ENCODE measurements around the gene IFIT1. TPM values are rescaled to one million over a fixed set of nuclear protein-coding genes. Genes with fewer than 3 reads are reported as not detected.

IFIT1 gene
- total RNA-seq, 2 experiments from 2014 or later = 6.1 to 6.3 TPM

DNA sequence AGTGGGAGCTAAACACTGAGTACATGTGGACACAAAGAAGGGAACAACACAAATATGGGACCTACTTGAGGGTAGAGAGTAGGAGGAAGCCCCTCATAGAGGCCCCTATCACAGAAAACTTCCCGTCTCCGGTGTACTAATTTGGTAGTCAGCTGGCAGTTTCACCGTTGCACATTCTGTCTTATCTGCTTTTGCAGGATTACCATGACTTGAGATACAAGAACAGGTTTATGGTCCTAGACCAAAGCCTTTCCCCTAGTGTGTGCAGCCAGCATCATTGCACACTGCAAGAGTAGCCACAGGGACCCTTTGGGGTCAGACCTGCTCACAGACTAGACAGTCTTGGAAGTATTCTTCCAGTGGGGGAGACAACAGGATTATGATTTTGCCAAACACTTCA lies 20.4 kb upstream of the IFIT1 start:
- TF ChIP-seq CTCF (IDR thresholded peaks at IDR 0.05) = no peak
- H3K36me3 Mint-ChIP-seq (ENCODE audit: low read depth) = no peaks in the 10 kb centered on the region
- no peak for DNase-seq
- ATAC-seq = no peak
- H3K9me3 Mint-ChIP-seq = no peaks in the 10 kb centered on the region
- CTCF ChIA-PET = interaction anchor here (1.0 kb wide), 1 partner anchor 155 kb away, joined by 3 read pairs; no protein-coding TSS in a partner anchor
- no peak overlapping the region for H3K27ac Mint-ChIP-seq
- H3K4me3 Mint-ChIP-seq = no peak overlapping the region
- intact Hi-C loops (cut with micrococcal nuclease) = no loop called here
- POLR2A ChIA-PET = no interaction called here
- peaks cover 4% of the 10 kb centered on the region for H3K4me1 Mint-ChIP-seq (ENCODE audit: low read depth)
- peaks cover 8% of the 10 kb centered on the region for H3K27me3 Mint-ChIP-seq

DNA sequence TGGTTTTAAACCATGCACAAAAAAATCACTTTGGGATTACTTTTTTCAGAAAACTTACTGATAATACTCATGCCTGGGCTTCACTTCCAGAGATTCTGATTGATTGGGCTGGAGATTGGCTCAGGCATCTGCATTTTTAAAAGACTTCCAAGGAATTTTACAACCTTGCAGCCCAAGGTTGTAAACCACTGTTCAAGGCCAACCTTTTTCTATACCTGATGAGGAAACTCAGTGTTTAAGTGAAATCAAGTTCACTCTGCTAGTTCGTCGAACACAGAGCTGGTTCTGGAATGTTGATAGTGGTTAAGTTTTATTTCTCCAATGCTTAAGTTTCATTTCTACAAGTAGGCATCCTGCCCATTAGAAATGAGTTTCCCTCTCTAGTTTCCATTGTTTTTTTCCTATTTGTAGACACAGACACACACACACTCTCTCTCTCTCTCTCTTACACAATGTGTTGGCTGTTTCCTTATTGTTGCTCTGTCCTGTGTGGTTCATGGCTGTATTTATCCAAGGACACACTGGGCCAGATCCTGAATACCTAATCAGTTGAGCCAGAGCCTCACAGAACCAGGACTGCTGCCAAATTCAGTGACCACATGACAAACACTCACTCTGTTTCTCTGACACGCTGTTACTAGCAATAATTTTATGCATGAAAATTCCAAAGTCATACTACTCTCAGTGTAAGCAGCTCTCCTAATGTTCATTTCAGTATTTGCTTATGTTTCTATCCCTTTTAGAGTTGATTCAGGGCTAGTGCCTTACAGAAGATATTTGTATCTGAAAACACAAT lies 18.3 kb upstream of the IFIT1 start:
- CTCF ChIA-PET = interaction anchor here (1.3 kb wide), 1 partner anchor 15 kb away, joined by 3 read pairs; no protein-coding TSS in a partner anchor
- ATAC-seq (no peak), DNase-seq (no peak)
- Mint-ChIP-seq H3K9me3 (no peaks in the 10 kb centered on the region), H3K4me1 (ENCODE audit: low read depth) (no peaks in the 10 kb centered on the region), H3K4me3 (no peak overlapping the region), H3K27me3 (peaks cover 8% of the 10 kb centered on the region), H3K27ac (no peak overlapping the region), H3K36me3 (ENCODE audit: low read depth) (no peaks in the 10 kb centered on the region)
- TF ChIP-seq CTCF (IDR thresholded peaks at IDR 0.05) = no peak
- POLR2A ChIA-PET = no interaction called here
- intact Hi-C loops (cut with micrococcal nuclease) = no loop called here

GRCh38 chr10:89374713-89375141 lies 17.7 kb upstream of the IFIT1 start:
- ATAC-seq (no peak), DNase-seq (no peak)
- Mint-ChIP-seq H3K4me1 (ENCODE audit: low read depth) (no peaks in the 10 kb centered on the region), H3K27ac (no peak overlapping the region), H3K36me3 (ENCODE audit: low read depth) (no peaks in the 10 kb centered on the region), H3K9me3 (no peaks in the 10 kb centered on the region), H3K4me3 (no peak overlapping the region), H3K27me3 (peaks cover 6% of the 10 kb centered on the region)
- TF ChIP-seq CTCF (IDR thresholded peaks at IDR 0.05) = no peak
- intact Hi-C loops (cut with micrococcal nuclease) = no loop called here
- ChIA-PET CTCF (interaction anchor here (1.3 kb wide), 1 partner anchor 14 kb away, joined by 3 read pairs; no protein-coding TSS in a partner anchor), POLR2A (no interaction called here)

DNA sequence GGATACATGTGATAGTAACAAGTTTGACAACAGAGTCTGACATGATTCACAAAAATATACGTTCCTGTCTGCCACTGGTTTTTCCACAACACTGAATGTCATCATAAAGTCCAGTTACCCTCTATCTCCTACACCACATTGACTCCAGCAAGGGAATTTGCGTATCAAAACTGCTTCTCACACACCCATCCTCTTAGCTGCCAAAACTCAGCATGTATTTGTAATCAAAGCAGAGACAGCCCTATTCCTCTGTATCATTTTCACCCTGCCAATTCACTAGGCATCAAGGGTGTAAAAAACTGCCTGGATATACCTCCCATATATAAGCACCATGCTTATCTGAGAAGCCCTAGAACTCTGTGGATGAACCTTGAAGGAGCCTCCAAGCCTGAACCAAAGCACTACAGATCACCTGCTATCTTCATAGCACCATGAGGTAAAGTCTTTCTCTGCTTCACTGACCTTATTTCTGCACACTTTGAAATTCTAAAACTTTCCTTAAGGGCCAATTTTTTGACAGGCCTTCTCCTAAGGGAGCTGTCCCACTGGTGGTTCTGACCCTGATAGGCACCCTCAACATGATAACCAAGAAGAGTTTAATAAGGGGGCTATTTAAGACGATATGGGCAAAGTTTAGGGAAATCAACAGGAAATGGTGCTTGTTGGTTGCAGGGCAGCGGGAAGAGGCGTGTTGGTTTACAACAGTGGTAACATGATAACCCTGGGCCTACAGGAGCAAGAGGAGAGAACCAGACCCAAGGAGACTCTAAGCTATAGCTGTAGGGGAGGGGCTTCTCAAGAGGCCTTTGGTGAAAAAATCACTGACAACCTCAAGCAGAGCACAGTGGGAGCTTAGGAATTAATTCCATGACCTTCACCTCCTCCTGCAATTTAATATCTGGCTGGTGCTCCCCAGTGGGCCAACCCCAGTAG lies 14.5 kb upstream of the IFIT1 start, which contains the start of gene IFIT1B:
Gene IFIT1B (plus strand): TSS at position 352 of the 933 bp plus-strand sequence. CDS start 80 bp downstream, at position 432.
- H3K4me3 Mint-ChIP-seq = no peak within 1 kb of the TSS
- no peaks in the 10 kb centered on the region for H3K9me3 Mint-ChIP-seq
- H3K4me1 Mint-ChIP-seq (ENCODE audit: low read depth) = peaks cover 6% of the 10 kb centered on the region
- TF ChIP-seq CTCF (IDR thresholded peaks at IDR 0.05) = no peak
- intact Hi-C loops (cut with micrococcal nuclease) = no loop called here
- POLR2A ChIA-PET = interaction anchor here (1.0 kb wide), 1 partner anchor 179 kb away, joined by 3 read pairs; no protein-coding TSS in a partner anchor
- no peaks in the 10 kb centered on the region for H3K36me3 Mint-ChIP-seq (ENCODE audit: low read depth)
- peaks cover under 1% of the 10 kb centered on the region for H3K27me3 Mint-ChIP-seq
- no peak for DNase-seq
- CTCF ChIA-PET = interaction anchor here (1.0 to 1.6 kb wide), 4 partner anchors 9 to 127 kb away, joined by 3 to 4 read pairs (median 4); partner anchors contain the start of genes IFIT1 and LIPA
- no peak for ATAC-seq
- H3K27ac Mint-ChIP-seq = no peak within 1 kb of the TSS
